ENCODE results near the gene HS3ST2.

HS3ST2 gene

DNA sequence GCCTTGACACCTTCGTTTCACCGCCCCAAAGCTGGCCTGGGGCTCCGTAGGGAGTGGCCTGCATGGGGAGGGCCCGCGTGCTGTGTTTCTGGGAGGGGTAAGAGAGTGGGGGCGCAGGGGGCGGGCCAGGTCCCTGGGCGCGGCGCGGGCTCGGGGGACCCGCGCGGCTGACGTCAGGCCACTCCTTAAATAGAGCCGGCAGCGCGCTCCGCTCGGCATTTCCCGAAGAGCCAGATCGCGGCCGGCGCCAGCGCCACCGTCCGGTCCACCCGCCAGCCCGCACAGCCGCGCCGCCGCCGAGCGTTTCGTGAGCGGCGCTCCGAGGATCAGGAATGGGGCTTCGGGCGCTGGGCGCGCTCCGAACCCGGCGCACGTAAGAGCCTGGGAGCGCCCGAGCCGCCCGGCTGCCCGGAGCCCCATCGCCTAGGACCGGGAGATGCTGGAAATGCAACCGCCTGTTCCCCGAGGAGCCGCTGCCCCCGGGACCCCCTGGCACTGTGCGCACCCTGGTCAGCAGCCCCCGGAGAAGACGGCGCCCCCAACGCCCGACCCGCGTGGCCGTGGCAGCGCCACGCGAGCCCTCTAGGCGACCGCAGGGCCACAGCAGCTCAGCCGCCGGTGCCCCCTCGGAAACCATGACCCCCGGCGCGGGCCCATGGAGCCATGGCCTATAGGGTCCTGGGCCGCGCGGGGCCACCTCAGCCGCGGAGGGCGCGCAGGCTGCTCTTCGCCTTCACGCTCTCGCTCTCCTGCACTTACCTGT is at the start of gene HS3ST2:
TSS of gene HS3ST2 (plus strand) at position 215 of the 763 bp plus-strand sequence. CDS start at position 664, 449 bp downstream.
- Mint-ChIP-seq H3K36me3 (peaks cover 0 to 4% of the 10 kb centered on the region in 2 donors), H3K27ac (peak within 1 kb of the TSS; percentile 56), H3K27me3 (peaks cover 43 to 58% of the 10 kb centered on the region in 2 donors), H3K4me1 (peaks cover 8 to 11% of the 10 kb centered on the region in 2 donors), H3K9me3 (peaks cover 1 to 2% of the 10 kb centered on the region in 2 donors), H3K4me3 (peak within 1 kb of the TSS; percentile 57 to 59)
- ATAC-seq (replicated peaks) (peak in 1 of 2 donors; percentile 14), DNase-seq (no peak)

DNA sequence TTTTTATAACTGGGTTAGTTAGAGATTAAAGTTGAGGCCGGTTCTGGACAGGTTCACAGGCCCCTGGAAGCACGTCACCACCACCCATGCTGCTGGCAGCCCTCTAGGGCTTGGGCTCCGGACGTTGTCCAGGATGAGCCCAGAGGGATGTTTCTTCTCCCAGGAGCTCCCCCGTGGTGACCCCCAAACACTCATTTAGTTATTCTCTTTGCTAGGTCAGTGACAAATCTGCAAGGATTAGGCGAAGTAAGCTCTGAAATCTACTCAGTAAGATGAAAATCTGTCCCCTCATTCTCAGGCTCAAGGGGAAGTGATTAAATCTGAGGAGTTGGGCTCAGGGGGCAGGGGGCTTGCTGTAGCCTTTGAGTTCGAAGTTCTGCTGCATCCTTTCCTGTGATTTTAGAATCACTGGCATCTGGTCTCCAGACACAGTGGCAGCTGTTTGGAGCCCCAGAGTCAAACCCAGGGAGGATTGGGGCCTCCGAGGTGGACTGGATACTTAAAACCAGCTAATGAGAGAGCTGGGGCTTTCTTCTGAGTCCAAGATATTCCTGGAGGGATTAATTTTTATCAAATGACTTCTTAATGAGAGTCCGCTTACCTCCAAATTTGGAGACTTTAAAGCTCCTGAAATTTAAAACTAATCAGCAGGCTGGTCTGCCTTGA is 49.2 kb upstream of the HS3ST2 start:
- peaks cover 10 to 23% of the 10 kb centered on the region in 2 donors for H3K27me3 Mint-ChIP-seq
- H3K36me3 Mint-ChIP-seq, result no peaks in the 10 kb centered on the region
- H3K4me1 Mint-ChIP-seq, result no peaks in the 10 kb centered on the region
- no peak for DNase-seq
- H3K27ac Mint-ChIP-seq, result no peak overlapping the region
- peaks cover 0 to 2% of the 10 kb centered on the region in 2 donors for H3K9me3 Mint-ChIP-seq
- H3K4me3 Mint-ChIP-seq, result no peak overlapping the region
- no peak for ATAC-seq (replicated peaks)

DNA sequence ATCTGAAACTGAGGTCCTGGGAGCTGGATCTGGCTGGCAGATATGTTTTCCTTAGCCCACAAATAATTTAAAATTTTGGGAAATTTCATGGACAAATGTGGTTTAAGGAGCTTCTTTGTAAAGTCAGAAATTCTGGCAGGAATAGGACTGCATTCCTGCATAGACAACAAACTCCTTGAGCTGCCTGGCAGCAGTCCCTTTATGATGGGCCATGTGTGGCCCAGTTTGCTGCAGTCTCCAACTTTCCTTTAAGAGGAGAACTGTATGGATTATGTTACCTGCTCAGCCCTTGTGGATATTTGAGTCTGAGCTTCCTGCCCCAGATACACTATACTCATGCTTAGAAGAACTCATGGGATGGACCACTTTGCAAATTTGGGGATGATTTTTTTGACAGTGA is 48.5 kb upstream of the HS3ST2 start:
- H3K27ac Mint-ChIP-seq, result no peak overlapping the region
- peaks cover 0 to 3% of the 10 kb centered on the region in 2 donors for H3K9me3 Mint-ChIP-seq
- no peak overlapping the region for H3K4me3 Mint-ChIP-seq
- no peaks in the 10 kb centered on the region for H3K36me3 Mint-ChIP-seq
- no peak for ATAC-seq (replicated peaks)
- no peak for DNase-seq
- H3K4me1 Mint-ChIP-seq, result no peaks in the 10 kb centered on the region
- H3K27me3 Mint-ChIP-seq, result peaks cover 15 to 29% of the 10 kb centered on the region in 2 donors

DNA sequence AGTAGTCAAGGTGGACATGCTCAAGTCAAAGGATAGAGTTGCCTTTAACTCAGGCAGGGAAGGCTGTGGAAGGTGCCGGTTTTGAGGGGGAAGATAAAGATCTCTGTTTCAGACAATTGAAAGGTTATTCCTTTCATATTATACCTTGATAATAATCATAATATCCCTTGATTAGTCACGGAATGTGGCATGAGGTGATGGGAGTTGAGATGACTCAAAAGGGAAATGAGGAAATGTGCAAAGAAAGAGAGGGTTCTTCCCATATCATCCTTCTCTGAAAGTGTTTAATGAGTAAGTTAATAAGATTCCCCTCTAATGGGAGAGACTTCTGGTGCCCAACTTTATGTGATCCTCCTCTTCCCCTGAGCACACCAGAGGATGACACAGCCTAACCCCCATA is 43.1 kb upstream of the HS3ST2 start:
- H3K27ac Mint-ChIP-seq, result no peak overlapping the region
- no peak for DNase-seq
- peaks cover 0 to 6% of the 10 kb centered on the region in 2 donors for H3K9me3 Mint-ChIP-seq
- no peaks in the 10 kb centered on the region for H3K4me1 Mint-ChIP-seq
- no peaks in the 10 kb centered on the region for H3K36me3 Mint-ChIP-seq
- H3K4me3 Mint-ChIP-seq, result no peak overlapping the region
- peaks cover 32 to 54% of the 10 kb centered on the region in 2 donors for H3K27me3 Mint-ChIP-seq
- ATAC-seq (replicated peaks), result no peak

DNA sequence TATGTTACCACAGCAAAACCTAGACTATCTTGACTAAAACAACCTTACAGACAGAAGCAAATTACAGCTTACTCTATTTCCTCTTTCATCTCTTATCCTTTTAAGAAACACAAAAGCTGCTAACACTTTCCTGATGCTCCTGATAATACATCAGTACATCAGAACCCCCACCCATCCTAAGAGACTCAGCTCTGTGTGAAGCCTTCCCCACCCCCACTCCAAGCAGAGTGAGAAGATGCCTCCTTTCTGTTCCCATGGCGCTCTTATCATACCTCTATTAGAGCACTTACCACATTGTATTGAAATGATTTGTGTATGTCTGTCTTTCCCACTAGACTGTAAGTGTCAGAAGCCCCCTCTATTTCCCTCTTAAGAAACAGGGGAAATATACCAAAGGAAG is 42.4 kb upstream of the HS3ST2 start:
- Mint-ChIP-seq H3K27me3 (peaks cover 32 to 55% of the 10 kb centered on the region in 2 donors), H3K27ac (no peak overlapping the region), H3K4me3 (no peak overlapping the region), H3K4me1 (no peaks in the 10 kb centered on the region), H3K9me3 (peaks cover 0 to 6% of the 10 kb centered on the region in 2 donors), H3K36me3 (no peaks in the 10 kb centered on the region)
- ATAC-seq (replicated peaks) (no peak), DNase-seq (no peak)

DNA sequence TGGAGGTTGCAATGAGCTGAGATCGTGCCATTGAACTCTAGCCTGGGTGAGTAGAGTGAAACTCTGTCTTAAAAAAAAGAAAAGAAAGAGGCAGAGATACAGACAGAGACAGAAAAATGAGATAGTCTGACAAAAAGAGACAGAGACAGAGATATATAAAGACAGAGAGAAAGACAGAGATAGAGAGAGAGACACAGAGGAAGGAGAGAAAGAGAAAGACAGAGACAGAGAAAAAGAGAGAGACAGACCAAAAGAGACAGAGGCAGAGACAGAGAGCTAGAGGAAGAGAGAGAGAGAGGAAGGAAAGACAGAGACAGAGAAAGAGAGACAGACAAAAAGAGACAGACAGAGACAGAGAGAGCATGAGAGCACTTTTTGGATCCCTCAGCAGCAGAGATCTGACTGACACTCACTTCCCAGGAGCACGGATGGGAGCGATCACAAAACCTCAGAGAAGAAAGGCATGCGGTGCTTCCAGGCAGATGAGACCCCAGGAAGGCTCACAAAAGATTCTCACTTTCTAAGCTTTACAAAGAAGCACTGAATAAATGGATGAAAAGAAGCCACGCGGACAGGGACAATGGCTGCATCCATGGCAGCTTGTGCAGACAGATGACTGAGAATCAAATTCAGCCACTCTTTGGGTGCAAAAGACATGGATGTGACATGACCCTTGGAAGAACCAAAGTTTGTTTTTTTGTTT is 38.6 kb upstream of the HS3ST2 start:
- Mint-ChIP-seq H3K27me3 (peaks cover 32 to 53% of the 10 kb centered on the region in 2 donors), H3K4me3 (no peak overlapping the region), H3K36me3 (no peaks in the 10 kb centered on the region), H3K4me1 (no peaks in the 10 kb centered on the region), H3K27ac (no peak overlapping the region), H3K9me3 (peaks cover 0 to 2% of the 10 kb centered on the region in 2 donors)
- ATAC-seq (replicated peaks) (no peak), DNase-seq (no peak)

DNA sequence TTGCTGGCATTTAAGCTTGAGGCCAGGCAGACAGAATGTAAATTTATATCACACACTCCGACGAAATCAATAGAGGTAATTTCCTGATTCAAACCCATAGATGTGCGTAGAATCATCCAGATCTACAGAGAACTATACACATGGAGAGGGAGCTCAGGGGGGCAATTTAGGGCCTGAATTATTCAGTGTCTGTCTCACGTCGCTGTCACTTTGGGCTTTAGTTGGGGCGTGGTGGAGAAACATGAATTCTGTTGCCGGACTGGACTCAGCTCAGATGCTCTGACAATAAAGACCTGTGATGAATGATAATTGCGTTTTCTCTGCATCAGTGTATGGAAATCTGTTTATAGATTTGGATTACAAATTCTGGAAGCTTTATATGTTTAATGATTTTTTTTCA is 32.5 kb upstream of the HS3ST2 start:
- H3K9me3 Mint-ChIP-seq, result no peaks in the 10 kb centered on the region
- H3K36me3 Mint-ChIP-seq, result no peaks in the 10 kb centered on the region
- H3K4me1 Mint-ChIP-seq, result no peaks in the 10 kb centered on the region
- no peak for DNase-seq
- no peak overlapping the region for H3K27ac Mint-ChIP-seq
- no peak for ATAC-seq (replicated peaks)
- peaks cover 9 to 34% of the 10 kb centered on the region in 2 donors for H3K27me3 Mint-ChIP-seq
- H3K4me3 Mint-ChIP-seq, result no peak overlapping the region

DNA sequence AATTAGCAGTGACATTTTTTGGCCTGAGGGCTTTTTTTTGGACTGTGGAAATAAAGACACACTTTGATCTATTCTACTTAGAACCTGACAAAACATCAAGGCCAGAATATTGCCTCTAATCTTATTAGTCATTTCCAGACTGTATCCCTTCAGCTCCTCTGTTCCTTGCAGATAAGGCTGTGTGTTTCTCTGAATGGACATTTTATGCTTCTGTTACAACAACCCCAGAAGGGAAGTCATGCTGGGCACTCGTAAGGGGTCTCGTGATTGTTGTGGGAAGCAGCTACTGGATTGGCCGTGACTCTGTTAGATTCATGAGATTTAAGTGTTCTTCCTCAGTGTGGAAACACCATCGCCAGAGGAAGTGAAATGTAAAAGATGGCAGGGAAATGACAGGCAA is 31.6 kb upstream of the HS3ST2 start:
- Mint-ChIP-seq H3K27me3 (peaks cover 5 to 26% of the 10 kb centered on the region in 2 donors), H3K4me3 (no peak overlapping the region), H3K9me3 (no peaks in the 10 kb centered on the region), H3K27ac (no peak overlapping the region), H3K4me1 (no peaks in the 10 kb centered on the region), H3K36me3 (no peaks in the 10 kb centered on the region)
- ATAC-seq (replicated peaks) (no peak), DNase-seq (no peak)

DNA sequence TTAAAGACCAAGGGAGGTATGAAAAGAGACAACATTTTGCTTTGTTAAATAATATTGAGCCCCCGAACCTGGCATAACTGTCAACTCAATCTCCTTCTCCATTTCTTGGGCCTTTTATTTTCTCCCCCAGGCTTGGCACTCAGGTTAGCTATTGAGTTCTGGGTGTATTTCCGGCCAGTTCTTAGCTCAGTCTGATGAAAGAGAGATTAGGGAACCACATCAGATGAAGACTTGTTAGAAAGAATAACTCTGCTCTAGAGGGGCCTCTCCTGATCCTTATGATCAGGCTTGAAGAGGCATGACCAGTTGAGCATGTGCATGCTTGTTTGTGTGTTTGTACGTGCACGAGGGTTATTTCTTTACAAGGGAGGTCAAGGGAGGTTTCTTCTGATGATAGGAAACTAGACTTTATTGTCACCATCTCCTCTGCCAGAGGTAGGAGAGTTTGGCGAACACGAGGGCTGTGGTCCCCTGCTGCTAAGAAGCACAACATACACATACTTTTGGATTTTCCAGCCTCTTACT is 29.2 kb upstream of the HS3ST2 start:
- Mint-ChIP-seq H3K27me3 (peaks cover 9 to 21% of the 10 kb centered on the region in 2 donors), H3K4me3 (no peak overlapping the region), H3K27ac (no peak overlapping the region), H3K9me3 (no peaks in the 10 kb centered on the region), H3K4me1 (no peaks in the 10 kb centered on the region), H3K36me3 (no peaks in the 10 kb centered on the region)
- ATAC-seq (replicated peaks) (no peak), DNase-seq (no peak)

DNA sequence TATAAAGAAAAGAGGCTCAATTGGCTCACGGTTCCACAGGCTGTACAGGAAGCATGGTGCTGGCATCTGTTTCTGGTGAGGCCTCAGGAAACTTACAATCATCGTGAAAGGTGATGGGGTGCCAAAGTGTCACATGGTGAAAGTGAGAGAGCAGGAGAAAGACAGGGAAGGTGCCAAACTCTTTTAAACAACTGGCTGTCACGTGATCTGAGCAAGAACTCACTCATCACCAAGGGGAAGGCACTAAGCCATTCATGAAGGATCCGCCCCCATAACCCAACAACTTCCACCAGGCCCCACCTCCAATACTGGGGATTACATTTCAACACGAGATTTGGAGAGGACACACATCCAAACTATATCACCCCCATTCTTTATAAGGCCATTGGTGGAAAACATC is 28.4 kb upstream of the HS3ST2 start:
- Mint-ChIP-seq H3K9me3 (no peaks in the 10 kb centered on the region), H3K4me1 (no peaks in the 10 kb centered on the region), H3K27ac (no peak overlapping the region), H3K4me3 (no peak overlapping the region), H3K27me3 (peaks cover 9 to 21% of the 10 kb centered on the region in 2 donors), H3K36me3 (no peaks in the 10 kb centered on the region)
- ATAC-seq (replicated peaks) (no peak), DNase-seq (no peak)

DNA sequence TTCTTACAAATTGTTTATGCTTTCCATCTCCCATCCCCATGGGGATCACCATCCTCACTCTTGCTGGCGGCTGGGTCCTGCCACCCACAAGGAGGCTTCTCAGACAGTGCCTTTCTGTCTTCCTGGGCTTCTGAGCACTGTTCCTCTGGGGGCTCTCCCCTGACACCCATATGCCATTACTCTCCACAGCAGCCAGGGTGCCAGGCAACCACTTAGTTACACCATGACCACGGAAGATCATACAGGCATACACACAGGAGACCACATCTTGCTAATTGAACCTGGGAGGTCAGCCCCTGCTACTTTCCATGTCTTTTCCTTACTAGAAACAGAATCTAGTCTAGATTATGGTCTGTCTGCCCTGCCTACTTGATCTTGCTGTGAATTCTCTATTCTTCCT is 27.7 kb upstream of the HS3ST2 start:
- Mint-ChIP-seq H3K9me3 (no peaks in the 10 kb centered on the region), H3K4me3 (no peak overlapping the region), H3K27me3 (peaks cover 9 to 22% of the 10 kb centered on the region in 2 donors), H3K4me1 (no peaks in the 10 kb centered on the region), H3K36me3 (no peaks in the 10 kb centered on the region), H3K27ac (no peak overlapping the region)
- DNase-seq (no peak), ATAC-seq (replicated peaks) (no peak)

DNA sequence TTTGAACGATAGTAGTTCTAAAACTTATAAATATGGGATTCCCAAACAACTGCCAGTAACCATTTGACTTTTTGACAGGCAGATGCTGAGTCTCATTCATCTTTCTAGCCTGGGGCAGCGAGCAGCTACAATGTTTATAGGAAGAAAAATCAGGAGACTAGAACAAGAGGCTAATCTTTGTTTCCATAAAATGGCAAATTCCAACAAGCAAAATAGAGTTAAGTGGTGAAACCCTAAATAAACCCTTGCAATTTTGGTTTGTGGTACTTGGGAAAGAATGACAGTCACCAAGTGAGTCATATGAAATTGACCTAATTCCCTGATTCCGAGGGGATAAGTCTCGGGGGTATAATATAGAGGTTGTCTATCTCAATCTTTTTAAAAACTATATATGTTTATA is 27.3 kb upstream of the HS3ST2 start:
- Mint-ChIP-seq H3K4me1 (no peaks in the 10 kb centered on the region), H3K4me3 (no peak overlapping the region), H3K36me3 (no peaks in the 10 kb centered on the region), H3K9me3 (no peaks in the 10 kb centered on the region), H3K27ac (no peak overlapping the region), H3K27me3 (peaks cover 9 to 26% of the 10 kb centered on the region in 2 donors)
- ATAC-seq (replicated peaks) (no peak), DNase-seq (no peak)

DNA sequence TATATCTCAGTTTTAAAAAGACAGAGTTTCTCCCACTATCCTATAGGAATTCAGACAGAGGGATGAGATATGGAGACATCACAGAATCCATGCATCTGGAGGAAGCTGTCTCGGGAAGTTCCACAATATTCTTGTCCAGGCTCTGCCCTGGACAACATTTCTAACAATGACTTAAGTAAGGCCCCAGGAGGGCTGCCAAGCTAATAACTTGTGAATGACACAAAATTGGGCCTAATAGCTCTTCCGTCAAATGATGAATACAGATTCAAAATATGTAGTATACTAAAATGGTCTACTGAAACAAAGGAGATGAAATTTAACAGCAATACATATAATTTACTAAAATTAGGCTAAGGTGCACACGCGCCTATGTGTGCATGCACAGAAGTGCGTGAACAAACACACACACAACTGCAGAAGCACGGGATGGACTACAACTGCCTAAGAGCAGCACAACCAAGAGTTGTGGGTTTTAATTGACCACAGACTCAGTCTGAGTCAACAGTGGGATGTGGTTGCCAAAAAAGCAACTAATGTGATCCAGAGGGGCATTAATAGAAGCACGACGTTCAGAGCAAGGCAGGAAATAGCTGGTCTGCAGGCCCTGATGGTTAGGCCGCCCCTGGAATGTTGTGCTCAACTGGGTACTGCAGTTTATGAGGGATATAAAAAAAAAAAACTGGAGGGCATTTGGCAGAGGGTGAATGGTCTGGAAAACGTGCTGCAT is 26.3 kb upstream of the HS3ST2 start:
- DNase-seq, result no peak
- H3K4me1 Mint-ChIP-seq, result no peaks in the 10 kb centered on the region
- H3K4me3 Mint-ChIP-seq, result no peak overlapping the region
- peaks cover 9 to 32% of the 10 kb centered on the region in 2 donors for H3K27me3 Mint-ChIP-seq
- no peaks in the 10 kb centered on the region for H3K36me3 Mint-ChIP-seq
- ATAC-seq (replicated peaks), result peak in 1 of 2 donors; percentile 49
- H3K27ac Mint-ChIP-seq, result no peak overlapping the region
- peaks cover 0 to 5% of the 10 kb centered on the region in 2 donors for H3K9me3 Mint-ChIP-seq

DNA sequence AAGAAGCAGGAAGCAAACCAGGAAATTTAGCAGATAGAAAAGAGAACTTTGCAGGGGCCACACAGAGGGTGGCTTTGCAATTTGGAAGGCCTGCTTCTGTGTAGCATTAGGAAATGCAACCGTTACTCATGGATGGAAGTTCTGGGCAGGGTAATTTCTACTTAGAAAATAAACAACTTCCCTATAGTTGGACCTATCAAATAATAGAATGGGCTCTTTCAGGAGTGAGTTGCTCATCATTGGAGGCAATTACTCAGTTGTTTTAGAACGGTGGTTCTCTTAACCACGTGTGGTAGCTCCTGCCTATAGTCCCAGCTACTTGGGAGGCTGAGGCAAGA is 25.8 kb upstream of the HS3ST2 start:
- no peak overlapping the region for H3K27ac Mint-ChIP-seq
- H3K27me3 Mint-ChIP-seq, result peaks cover 9 to 28% of the 10 kb centered on the region in 2 donors
- H3K4me1 Mint-ChIP-seq, result no peaks in the 10 kb centered on the region

More for the DNA sequence above, 25.8 kb upstream of the HS3ST2 start:
- Mint-ChIP-seq H3K36me3 (no peaks in the 10 kb centered on the region), H3K9me3 (peaks cover 0 to 5% of the 10 kb centered on the region in 2 donors), H3K4me3 (no peak overlapping the region)
- ATAC-seq (replicated peaks) (no peak), DNase-seq (no peak)

All from stimulated activated naive B cell treated with anti-CD40 and anti-IgM and Interleukin-4, amounts not matched to agents 10 μg/mL and 1 μg/mL and 100 μg/mL, for 72 hours (primary cell).